ENCODE data around the gene LPGAT1.
"Not testable (repeated sequence)": the region's sequence is repeated elsewhere in the genome, so short reads cannot be mapped to it uniquely, and the experiment has no call there.

Gene LPGAT1

GRCh38 chr1:211830328-211831142, at the start of gene LPGAT1:
Gene LPGAT1 (minus strand): TSS chr1:211830763. CDS start chr1:211829296, 1,467 bp downstream.
- DNase-seq (ENCODE audit: low read depth) = peak; percentile 58

GRCh38 chr1:211879475-211879874, 48.9 kb upstream of the LPGAT1 start:
- DNase-seq (ENCODE audit: low read depth) = no peak

- no peak for DNase-seq (ENCODE audit: low read depth)
Observed at GRCh38 chr1:211876851-211877590, 46.5 kb upstream of the LPGAT1 start.

GRCh38 chr1:211875541-211875940, 45.0 kb upstream of the LPGAT1 start:
- no peak for DNase-seq (ENCODE audit: low read depth)

GRCh38 chr1:211874521-211875347, 44.2 kb upstream of the LPGAT1 start:
- no peak for DNase-seq (ENCODE audit: low read depth)

- DNase-seq (ENCODE audit: low read depth) = not testable (repeated sequence)
Observed at GRCh38 chr1:211873731-211874130, 43.2 kb upstream of the LPGAT1 start.

- DNase-seq (ENCODE audit: low read depth) = no peak
Observed at GRCh38 chr1:211870156-211870555, 39.6 kb upstream of the LPGAT1 start.

- no peak for DNase-seq (ENCODE audit: low read depth)
Observed at GRCh38 chr1:211865180-211865579, 34.6 kb upstream of the LPGAT1 start.

- DNase-seq (ENCODE audit: low read depth) = no peak
Observed at GRCh38 chr1:211859405-211859804, 28.8 kb upstream of the LPGAT1 start.

GRCh38 chr1:211851174-211851573, 20.6 kb upstream of the LPGAT1 start:
- DNase-seq (ENCODE audit: low read depth) = no peak

GRCh38 chr1:211843507-211844298, 13.1 kb upstream of the LPGAT1 start:
- no peak for DNase-seq (ENCODE audit: low read depth)

GRCh38 chr1:211843018-211843417, 12.5 kb upstream of the LPGAT1 start:
- no peak for DNase-seq (ENCODE audit: low read depth)

GRCh38 chr1:211842518-211842917, 12.0 kb upstream of the LPGAT1 start:
- DNase-seq (ENCODE audit: low read depth) = no peak

- no peak for DNase-seq (ENCODE audit: low read depth)
Observed at GRCh38 chr1:211839106-211839505, 8.5 kb upstream of the LPGAT1 start.

- no peak for DNase-seq (ENCODE audit: low read depth)
Observed at GRCh38 chr1:211833174-211833820, 2.7 kb upstream of the LPGAT1 start.

GRCh38 chr1:211832661-211833060, 2.1 kb upstream of the LPGAT1 start:
- DNase-seq (ENCODE audit: low read depth) = no peak

- no peak for DNase-seq (ENCODE audit: low read depth)
Observed at GRCh38 chr1:211831558-211832323, 1.2 kb upstream of the LPGAT1 start.

- DNase-seq (ENCODE audit: low read depth) = no peak
Observed at GRCh38 chr1:211830055-211830327, 572 bp downstream of the LPGAT1 start.

GRCh38 chr1:211829343-211830054, 1.1 kb downstream of the LPGAT1 start:
- DNase-seq (ENCODE audit: low read depth) = no peak
